Measurements from ENCODE around the gene LPIN1.
"Not testable (repeated sequence)": the region's sequence is repeated elsewhere in the genome, so short reads cannot be mapped to it uniquely, and the experiment has no call there.

LPIN1 gene

GRCh38 chr2:11811036-11811654 is 64.7 kb downstream of the LPIN1 start:
- DNase-seq: no peak

DNA sequence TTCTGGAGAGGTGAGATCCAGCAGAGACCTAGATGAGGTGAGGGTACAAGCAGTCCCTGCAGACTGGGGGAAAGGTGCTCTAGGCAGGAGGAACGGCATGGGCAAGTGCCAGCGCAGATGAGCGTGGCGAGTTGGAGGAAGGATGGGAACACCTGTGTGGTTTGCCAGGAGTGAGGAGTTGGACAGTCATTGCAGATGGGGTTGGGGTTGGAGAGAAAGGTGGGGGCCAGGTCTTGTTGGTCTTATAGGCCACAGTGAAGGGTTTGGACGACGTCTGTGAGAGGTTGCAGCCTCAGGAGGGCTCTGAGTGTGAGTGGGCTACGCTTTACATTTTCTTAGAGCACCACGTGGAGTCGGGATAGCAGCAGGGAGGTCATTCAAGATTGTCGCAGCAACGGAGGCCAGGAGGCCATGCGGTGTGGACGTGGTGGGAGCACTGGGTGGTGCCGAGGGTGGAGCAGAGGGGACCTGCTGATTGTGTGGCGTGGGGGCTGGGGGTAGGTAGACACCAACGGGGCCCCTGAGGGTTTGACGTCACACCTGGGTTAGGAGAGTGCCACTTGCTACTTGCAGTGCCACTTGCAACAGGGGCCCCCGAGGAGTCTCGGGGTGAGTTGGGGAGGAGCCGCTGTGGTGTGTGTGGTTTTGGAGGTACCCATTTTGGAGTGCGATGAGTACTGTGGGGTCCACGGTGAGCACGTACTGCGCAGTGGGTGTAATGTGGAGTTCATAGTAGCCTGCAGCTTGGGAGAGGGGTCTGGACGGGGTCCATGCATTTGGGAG is 66.2 kb downstream of the LPIN1 start:
- no peak for DNase-seq

GRCh38 chr2:11813345-11813744 is 66.9 kb downstream of the LPIN1 start:
- DNase-seq: not testable (repeated sequence)

GRCh38 chr2:11813951-11814350 is 67.5 kb downstream of the LPIN1 start:
- no peak for DNase-seq

DNA sequence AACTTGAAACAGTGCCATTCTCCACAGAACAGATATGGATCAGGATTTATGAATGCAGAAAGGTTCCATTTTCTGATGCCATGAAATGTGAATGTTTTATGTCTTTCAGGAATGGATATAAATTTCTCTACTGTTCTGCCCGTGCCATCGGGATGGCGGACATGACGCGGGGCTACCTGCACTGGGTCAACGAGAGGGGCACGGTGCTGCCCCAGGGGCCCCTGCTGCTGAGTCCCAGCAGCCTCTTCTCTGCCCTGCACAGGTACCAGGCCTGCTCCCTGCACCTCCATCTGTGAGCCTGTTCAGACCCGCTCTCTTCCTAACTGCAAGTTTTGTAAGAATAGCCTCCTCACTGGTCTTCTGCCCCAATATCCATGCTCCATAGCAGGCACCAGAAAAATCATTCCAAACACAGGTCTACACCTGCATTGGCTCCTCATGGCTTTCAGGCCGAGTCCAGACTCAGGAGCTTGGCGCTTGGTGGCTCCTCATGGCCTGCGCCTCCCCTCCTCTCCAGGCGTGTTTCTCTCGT is 68.6 kb downstream of the LPIN1 start:
- DNase-seq: no peak

- not testable (repeated sequence) for DNase-seq
These were observed 70.5 kb downstream of the LPIN1 start for GRCh38 chr2:11816935-11817334.

GRCh38 chr2:11819235-11819729 is 72.8 kb downstream of the LPIN1 start:
- DNase-seq: no peak

- DNase-seq: no peak
These were observed 74.2 kb downstream of the LPIN1 start for GRCh38 chr2:11820650-11821049.

- DNase-seq: no peak
These were observed 75.3 kb downstream of the LPIN1 start for GRCh38 chr2:11821705-11822104.

- not testable (repeated sequence) for DNase-seq
These were observed 75.9 kb downstream of the LPIN1 start for GRCh38 chr2:11822359-11822745.

DNA sequence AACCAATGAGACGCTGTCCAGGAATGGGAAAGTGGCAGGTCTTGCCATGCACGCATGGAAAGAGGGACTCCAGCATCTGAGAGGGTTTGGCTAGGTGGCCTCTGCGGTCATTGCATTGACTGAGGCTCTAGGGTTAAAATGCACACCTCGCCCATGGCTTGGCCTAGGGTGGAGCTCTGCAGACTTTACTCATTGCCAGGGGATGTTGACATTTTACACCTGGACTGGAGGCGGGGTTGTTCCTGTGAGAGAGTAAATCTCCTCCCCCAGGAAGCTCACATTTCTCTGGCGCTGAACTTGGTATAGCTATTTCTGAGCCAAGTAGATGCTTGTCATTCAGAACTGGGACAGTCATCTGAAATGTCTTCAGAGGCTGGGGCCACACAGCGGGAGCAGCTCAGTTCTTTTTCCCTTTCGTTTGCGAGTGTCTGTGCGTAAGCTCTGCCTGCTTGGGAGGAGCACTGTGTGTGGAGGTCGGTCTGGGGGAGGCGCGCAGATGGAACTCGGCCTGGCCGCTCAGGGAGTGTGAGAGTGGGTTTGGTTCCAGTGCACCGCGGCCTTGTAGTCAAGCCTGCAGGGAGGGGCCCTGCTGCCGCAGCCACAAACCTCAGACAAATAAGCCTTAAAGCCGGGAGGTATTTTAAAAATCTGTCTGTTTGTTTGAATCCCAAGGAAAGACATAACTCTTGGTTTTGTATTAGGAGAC is 76.5 kb downstream of the LPIN1 start:
- DNase-seq: no peak

DNA sequence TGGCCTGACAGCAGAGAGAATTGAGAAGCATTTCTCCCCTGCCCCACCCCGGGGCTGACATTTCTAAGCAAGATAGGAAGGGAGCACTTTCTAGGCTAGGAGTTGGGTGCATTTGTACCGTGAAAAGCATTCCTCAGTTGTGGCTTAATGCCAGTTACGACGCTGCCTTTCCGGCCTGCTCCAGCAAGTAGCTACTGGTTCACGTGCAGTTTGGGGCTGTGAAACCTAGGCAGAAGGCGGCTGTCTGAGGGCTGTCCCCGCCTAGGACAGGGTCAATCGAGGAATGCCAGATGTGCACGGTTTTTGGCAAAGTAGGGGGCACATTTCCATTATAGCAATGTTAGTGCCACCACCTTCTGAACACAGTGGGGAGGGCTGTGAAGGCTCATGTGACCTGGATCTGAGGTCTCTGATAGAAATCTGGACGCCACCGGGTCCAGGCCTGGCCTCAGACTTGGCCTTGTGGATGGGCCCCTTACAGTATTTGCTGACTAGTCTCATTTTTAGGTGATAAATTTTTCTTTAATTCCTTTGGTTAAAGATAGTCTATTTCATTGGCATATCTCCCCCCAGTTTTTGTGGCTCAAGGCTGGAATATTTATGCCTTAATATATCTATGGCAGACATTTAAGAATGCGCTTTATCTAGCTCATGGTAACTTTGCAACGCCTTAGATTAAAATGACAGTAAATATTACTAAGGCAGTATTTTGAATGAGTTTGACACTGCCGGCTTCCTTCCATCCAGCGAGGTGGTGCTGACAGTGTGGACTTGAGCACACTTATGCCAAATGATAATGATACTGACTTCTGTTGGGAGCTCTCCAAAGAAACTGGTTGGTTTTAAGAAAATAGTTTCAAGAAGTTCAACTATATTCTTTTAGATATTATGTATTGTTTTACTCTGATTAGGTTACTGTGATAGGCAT is 78.7 kb downstream of the LPIN1 start:
- no peak for DNase-seq

DNA sequence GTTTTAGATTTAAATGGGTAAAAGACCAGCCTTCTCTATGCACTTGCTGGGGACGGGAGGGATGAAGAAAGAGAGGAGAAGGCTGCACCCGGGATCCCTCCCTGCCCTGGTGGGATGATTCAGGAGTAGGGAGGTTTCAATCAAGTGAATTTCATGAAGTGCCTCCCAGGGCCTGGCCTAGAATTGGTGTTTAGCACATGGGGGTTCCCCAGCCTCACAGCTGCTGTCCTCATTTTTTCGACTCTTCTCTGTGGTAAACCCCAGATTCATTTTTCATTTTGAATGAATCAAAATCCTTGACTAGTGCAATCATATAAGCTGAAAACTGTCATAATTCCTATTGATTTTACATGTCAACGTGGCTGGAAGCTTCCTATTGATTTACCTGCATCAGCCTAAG is 81.1 kb downstream of the LPIN1 start:
- no peak for DNase-seq

- no peak for DNase-seq
These were observed 82.5 kb downstream of the LPIN1 start for GRCh38 chr2:11828933-11829323.

DNA sequence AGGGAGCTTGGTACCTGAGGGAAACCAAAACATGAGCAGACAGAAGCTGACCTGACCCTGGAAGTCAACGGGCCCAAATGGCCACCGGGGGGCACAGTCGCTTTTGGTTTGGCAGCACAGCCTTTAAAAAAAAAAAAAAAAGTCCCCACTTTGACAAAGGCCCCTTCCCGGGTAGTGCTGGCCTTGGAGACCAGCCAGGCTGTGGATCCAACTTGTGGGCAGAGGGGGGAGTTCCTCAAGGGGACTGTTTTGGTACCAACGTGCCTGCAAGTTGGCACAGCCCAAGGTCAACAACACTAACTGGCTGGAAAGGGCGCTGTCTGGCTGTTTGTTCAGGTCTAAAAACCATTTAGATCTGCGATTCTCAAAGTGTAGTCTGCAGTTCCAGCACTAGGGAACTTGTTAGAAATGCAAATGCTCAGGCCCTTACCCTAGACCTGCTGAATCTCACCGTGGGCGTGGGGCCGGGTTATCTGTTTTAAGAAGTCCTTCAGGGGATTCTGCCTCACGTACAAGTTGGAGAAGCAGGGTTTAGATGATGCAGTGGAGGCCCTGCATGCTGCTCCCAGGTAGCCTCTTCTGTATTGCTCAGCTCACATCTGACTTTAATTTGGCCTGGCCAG is 83.0 kb downstream of the LPIN1 start:
- peak; percentile 76 for DNase-seq

DNA sequence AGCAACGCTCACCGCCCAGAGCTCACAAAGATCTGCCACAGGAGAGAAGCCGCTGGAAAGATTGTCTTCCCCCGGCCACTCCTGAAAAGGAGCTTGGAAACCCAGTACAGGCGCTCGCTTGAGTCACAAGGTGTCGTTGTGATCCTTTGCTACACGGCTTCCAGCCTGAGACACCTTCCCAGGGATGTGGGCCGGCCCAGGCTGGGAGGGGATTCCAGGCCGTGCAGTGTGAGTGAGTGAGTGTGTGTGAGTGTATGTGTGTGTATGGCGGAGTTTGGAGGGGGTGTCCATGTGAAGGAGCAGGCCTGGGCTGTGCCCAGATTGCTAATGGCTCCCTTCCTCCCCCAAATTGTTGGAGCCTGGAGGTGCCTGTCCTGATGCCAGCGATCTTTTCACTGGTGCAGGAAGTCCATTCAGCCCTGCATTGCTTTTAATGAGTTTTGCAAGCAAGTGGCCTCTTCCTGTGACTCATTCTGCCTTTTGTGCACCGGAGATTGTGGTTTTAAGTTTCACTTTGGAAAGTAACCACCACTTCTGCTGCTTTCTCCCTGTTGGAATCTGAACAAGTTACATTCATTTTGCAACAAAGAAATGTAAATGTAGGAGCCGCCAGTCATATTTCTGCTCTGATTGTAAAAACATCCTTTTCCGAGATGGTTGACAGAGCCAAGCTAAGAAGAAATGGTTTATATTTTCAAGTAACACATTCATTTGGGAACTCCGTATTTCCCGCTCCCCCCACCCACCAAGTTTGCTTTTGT is 83.7 kb downstream of the LPIN1 start:
- DNase-seq: no peak

GRCh38 chr2:11830708-11831301 is 84.4 kb downstream of the LPIN1 start:
- DNase-seq: no peak

DNA sequence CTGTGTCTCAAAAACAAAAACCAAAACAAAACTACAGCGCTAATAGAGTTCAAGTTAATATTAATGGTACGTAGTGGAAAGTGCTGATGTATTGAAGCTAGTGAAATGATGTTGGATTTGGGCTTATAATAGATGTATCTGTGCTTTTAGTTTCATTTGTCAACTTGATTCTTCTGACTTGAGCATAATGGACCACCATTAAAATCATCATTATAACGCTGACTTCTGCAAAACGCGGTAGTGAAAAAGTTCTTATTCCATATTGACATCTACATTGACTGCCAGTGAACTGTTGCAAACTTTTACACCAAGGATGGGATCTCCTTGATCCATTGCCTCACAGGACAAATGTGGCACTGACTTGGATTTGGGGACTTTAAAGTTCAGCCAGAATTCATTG is 85.0 kb downstream of the LPIN1 start:
- no peak for DNase-seq

- DNase-seq: no peak
These were observed 86.1 kb downstream of the LPIN1 start for GRCh38 chr2:11832531-11832930.

- DNase-seq: no peak
These were observed 87.2 kb downstream of the LPIN1 start for GRCh38 chr2:11833601-11834000.

- DNase-seq: no peak
These were observed 89.0 kb downstream of the LPIN1 start for GRCh38 chr2:11835403-11835802.

Data from retina (tissue), 1 donor.